Fibroblast of lung (primary cell): ENCODE measurements around the gene LTBP1.

Experiments
- EZH2 ChIP-seq: IDR thresholded peaks from 2 replicates; pipeline ENCODE4 v1.5.1; 2012; ENCODE audit warnings: low read length, control low read depth, mild to moderate bottlenecking; ENCODE audit errors: missing control alignments
- TF ChIP-seq, protein P1 (sequence below), 2 donors: IDR thresholded peaks in 1 of 2; conservative IDR thresholded peaks in 1 of 2; 1 replicate in 1 of 2; 2 replicates in 1 of 2; pipeline ENCODE4 v1.5.1; 2011 to 2012; ENCODE audit warnings: low read length in 2 of 2, control low read depth in 1 of 2, inconsistent platforms in 1 of 2, low read depth in 1 of 2, mild to moderate bottlenecking in 1 of 2

DNA sequence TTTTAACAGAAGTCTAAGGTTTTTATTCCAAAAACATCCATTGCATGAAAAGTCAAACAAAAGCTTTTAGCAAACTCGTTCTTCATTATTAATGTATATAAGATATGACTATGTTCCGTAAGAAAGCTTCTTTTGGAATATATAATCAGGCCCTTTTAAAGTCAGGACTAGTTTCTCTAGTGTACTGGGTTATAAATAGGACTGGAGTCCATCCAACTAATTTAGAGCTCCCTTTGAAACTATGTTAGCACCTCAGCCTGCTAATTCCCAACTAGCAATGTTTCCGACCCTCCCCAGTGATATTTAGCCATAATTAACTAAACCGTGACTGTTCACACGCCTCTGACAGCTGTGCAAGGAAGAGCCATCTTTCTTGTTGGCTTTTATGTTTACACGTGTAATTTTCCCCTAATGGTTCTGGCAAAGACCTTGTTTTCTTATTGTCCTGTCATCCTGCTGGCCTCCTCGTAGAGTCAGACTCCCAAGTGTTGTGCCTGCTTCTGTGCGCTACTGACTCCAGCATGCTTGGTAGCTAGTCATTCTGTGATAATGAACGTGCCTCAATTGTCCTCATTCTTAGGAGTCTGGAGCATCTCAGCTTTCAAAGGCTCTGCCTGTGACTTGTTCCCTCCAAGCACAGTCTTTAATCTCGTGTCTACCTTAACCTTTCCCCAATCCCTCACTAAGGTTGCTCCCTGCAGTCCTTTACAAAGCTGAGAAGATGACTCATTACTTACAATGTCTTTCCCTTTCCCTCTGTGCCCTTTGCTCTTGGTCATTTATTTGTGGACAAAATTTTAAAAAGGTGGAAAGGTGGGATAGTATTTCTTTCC, 357.5 kb downstream of the LTBP1 start:
- TF ChIP-seq, protein P1, sequence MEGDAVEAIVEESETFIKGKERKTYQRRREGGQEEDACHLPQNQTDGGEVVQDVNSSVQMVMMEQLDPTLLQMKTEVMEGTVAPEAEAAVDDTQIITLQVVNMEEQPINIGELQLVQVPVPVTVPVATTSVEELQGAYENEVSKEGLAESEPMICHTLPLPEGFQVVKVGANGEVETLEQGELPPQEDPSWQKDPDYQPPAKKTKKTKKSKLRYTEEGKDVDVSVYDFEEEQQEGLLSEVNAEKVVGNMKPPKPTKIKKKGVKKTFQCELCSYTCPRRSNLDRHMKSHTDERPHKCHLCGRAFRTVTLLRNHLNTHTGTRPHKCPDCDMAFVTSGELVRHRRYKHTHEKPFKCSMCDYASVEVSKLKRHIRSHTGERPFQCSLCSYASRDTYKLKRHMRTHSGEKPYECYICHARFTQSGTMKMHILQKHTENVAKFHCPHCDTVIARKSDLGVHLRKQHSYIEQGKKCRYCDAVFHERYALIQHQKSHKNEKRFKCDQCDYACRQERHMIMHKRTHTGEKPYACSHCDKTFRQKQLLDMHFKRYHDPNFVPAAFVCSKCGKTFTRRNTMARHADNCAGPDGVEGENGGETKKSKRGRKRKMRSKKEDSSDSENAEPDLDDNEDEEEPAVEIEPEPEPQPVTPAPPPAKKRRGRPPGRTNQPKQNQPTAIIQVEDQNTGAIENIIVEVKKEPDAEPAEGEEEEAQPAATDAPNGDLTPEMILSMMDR (conservative IDR thresholded peaks at IDR 0.05 in 1 of 2, IDR thresholded peaks at IDR 0.05 in 1 of 2; ENCODE audit: low read depth in 1 of 2, low read length in 2 of 2) = no peak
- no peak for TF ChIP-seq EZH2
